ENCODE data around the gene ZNF236.

GRCh38 chr18:76922107-76922506 is 99.8 kb downstream of the ZNF236 start:
- TF ChIP-seq, protein P1, sequence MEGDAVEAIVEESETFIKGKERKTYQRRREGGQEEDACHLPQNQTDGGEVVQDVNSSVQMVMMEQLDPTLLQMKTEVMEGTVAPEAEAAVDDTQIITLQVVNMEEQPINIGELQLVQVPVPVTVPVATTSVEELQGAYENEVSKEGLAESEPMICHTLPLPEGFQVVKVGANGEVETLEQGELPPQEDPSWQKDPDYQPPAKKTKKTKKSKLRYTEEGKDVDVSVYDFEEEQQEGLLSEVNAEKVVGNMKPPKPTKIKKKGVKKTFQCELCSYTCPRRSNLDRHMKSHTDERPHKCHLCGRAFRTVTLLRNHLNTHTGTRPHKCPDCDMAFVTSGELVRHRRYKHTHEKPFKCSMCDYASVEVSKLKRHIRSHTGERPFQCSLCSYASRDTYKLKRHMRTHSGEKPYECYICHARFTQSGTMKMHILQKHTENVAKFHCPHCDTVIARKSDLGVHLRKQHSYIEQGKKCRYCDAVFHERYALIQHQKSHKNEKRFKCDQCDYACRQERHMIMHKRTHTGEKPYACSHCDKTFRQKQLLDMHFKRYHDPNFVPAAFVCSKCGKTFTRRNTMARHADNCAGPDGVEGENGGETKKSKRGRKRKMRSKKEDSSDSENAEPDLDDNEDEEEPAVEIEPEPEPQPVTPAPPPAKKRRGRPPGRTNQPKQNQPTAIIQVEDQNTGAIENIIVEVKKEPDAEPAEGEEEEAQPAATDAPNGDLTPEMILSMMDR (IDR thresholded peaks at IDR 0.05): peak; percentile 17 to 69 (median 46)
- no peak for TF ChIP-seq POLR2A (IDR thresholded peaks at IDR 0.05)
